ENCODE results near the gene ZNF507.

ZNF507 gene

GRCh38 chr19:32339988-32340874, 5.2 kb upstream of the ZNF507 start:
- DNase-seq (ENCODE audit: low read depth in 2 of 2), result no peak

DNA sequence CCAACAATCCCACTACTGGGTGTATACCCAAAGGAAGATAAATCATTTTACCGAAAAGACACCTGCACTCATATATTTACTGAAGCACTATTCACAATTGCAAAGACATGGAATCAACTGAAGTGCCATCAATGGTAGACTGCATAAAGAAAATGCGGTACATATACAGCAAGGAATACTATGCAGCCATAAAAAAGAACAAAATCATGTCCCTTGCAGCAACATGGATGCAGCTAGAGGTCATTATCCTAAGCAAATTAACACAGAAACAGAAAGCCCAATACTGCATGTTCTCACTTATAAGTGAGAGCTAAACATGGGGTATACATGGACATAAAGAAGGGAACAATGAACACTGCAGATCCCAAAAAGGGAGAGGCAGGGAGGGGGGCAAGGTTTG, 2.7 kb upstream of the ZNF507 start:
- no peak for DNase-seq (ENCODE audit: low read depth in 2 of 2)

DNA sequence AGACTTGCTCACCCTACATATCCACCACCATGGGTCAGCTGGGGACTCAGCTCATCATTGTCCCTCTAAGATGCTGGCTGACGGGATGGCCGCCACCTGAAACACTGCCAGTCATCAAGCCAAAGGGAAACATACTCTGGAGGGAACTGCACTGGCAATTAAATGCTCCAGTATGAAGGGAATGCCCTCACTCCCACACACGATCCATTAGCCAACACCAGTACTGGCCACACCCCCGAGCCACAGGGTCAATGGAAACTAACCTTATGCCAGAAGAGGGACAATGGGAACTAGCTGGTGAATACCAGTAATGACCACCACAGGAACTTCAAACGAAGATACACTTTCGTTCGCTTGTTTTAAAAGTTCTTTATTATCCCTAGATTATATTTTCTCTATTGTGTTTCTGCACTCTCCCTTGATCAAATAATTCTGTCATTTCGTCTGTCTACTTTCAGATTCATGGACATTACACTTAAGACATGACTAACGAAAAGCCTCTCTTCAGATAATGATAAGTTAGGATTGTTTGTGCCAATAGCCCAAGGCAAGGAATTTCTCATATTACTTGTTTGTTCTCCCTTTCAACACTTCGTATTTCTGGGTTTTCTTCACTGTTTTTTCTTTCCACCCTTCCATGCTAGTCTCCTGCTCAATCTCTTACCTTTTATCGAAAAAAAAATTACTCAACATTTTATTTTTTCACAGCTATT, 1.7 kb upstream of the ZNF507 start:
- DNase-seq (ENCODE audit: low read depth in 2 of 2), result no peak

GRCh38 chr19:32346901-32347300, 1.5 kb downstream of the ZNF507 start:
- no peak for DNase-seq (ENCODE audit: low read depth in 2 of 2)

GRCh38 chr19:32347573-32347972, 2.2 kb downstream of the ZNF507 start:
- DNase-seq (ENCODE audit: low read depth in 2 of 2), result no peak

- DNase-seq (ENCODE audit: low read depth in 2 of 2), result no peak
Measured at GRCh38 chr19:32349051-32349450, 3.6 kb downstream of the ZNF507 start.

DNA sequence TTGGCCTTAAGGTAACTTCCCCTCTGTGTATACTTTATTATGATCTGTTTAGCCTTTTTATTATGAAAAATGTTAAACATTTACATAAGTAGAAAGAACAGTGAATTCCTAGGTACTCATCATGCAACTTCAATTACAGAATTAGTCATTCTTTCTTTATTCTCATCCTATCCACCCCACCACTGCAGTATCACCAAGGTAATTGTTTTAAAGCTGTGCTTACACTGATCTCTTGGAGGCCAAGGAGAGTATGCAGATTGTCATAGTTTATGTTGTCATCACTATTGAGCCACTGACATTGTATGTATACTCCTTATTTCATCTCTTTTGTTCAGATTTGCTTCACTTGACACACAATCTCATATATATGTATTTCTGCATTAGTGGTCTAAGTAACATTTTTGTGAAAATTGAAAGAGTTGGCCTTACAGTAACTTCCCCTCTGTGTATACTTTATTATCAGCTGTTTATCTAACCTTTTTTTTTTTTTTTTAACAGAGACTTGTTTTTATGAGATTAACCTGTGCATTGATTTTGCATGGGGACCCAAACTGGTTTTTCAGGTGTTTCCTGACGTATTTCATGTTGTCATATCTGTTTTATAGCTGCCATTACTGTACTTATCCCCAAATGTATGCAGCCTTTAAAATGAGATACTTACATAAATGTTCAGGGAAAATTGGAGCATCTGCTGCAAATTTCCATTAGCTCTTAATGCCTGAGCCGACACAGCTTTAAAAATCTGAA, 4.5 kb downstream of the ZNF507 start:
- DNase-seq (ENCODE audit: low read depth in 2 of 2), result no peak

DNA sequence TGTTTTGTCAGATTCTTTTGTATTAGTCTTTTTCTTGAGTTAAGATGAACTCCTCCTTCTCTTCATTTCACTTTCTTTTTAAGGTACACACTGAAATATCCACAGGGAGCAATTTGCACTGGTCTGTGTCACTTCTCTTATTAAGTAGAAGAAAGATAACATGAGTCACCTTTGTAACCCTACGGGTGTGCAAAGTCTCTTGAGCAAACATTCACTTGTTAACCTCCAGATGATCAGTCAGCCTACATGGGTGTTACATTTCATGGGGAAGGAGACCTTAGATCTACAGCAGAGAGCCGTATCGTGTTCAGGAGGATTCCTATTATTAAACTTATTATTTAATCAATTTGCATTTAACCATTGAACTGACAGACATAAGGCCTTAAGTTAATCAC, 5.1 kb downstream of the ZNF507 start:
- DNase-seq (ENCODE audit: low read depth in 2 of 2), result no peak

GRCh38 chr19:32350987-32351348, 5.6 kb downstream of the ZNF507 start:
- no peak for DNase-seq (ENCODE audit: low read depth in 2 of 2)

- no peak for DNase-seq (ENCODE audit: low read depth in 2 of 2)
Measured at GRCh38 chr19:32352241-32352630, 6.8 kb downstream of the ZNF507 start.

- no peak for DNase-seq (ENCODE audit: low read depth in 2 of 2)
Measured at GRCh38 chr19:32354345-32354744, 8.9 kb downstream of the ZNF507 start.

DNA sequence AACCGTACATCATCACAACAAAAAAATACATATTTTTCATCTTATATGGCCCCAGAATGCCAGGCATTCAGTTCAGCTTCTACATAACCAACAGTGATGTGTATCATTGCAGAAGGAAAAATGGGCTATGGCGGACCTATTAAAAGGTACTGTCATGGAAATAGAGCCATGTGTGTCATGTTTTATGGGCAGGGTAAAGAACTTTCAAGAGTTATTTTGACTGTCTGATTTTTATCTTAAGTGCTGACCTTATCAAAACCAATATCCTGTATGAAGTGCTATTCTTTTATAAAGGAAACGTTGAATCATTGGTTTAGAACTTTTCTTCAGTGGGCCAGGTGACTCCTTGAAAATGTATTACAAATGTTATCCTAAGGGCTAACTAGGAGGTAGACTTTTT, 9.9 kb downstream of the ZNF507 start:
- no peak for DNase-seq (ENCODE audit: low read depth in 2 of 2)

DNA sequence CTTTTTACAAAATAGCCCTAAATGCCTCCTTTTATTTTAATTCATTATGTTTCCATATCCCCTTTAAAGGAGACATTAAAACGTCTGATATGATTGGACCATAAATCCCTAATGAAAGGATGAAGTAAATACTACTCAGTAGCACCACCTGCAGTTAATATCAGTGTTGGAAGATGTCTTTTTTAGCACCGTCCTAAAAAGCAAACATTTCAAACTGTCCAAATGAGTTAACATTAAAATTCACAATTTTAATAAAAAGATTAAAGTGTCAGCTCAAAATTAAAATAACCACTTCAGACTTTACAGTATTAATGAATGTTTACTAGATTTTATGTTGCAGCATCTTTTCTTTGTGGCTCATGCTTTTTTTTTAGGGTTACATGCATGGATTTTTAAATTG, 12.3 kb downstream of the ZNF507 start:
- DNase-seq (ENCODE audit: low read depth in 2 of 2), result no peak

DNA sequence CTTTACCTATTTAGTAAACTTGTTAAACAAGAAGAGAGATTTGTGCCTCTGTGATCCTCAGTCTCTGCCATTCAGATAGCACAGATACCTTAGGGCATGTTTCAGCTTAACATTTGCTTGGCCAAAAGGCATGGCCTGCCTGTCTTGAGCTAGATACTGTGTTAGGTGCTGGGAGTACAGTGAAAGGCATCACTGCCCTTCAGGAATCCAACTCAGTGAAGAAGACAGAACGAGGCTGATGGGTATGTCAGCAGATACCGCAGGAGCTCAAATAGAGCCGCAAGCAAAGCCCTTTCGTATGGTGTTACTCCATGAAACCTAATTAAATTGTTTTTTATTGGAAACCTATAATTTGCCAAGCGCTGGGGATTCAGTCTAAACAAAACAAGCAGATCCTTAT, 12.9 kb downstream of the ZNF507 start:
- DNase-seq (ENCODE audit: low read depth in 2 of 2), result no peak

- DNase-seq (ENCODE audit: low read depth in 2 of 2), result no peak
Measured at GRCh38 chr19:32359581-32359980, 14.2 kb downstream of the ZNF507 start.

DNA sequence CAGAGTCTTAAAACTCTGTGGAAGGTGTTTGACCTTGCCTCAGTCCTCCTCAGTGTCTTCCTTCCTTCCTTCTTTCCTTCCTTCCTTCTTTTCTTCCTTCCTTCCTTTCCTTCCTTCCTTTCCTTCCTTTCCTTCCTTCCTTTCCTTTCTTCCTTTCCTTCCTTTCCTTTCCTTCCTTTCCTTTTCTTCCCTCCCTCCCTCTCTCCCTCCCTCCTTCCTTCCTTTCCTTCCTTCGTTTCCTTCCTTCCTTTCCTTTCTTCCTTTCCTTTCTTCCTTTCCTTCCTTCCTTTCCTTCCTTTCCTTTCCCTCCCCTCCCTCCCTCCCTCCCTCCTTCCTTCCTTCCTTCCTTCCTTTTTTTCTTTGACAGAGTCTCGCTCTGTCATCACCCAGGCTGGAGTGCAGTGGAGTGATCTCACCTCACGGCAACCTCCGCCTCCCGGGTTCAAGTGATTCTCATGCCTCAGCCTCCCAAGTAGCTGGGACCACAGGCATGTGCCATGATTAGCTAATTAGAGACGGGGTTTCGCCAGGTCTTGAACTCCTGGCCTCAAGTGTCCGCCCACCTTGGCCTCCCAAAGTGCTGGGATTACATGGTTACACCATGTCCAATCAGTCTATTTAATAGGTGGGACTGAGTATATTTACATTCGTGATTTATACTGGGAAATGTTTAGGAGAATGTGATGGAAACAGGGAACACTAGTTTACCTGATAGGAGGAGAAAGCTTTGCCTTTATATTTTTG, 16.3 kb downstream of the ZNF507 start:
- no peak for DNase-seq (ENCODE audit: low read depth in 2 of 2)

- no peak for DNase-seq (ENCODE audit: low read depth in 2 of 2)
Measured at GRCh38 chr19:32362318-32362691, 16.9 kb downstream of the ZNF507 start.

DNA sequence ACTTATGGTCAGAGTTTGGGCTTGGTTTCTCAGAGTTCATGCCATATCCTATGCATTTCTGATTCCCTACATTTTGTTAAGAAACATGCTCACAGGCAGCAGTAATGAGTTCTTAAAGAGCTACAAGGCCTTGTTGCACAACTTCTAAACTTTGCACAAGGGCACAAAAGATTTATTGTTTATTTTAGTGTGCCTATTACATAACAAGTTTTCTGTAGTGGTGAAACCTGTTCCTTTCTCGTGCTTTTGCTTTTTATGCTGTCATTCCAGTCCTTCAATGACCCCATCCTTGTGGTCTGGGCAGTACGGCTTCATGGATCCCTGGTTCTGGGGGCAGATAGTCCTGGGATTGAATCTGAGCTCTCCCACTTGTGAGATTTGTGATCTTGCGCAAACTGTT, 17.8 kb downstream of the ZNF507 start:
- DNase-seq (ENCODE audit: low read depth in 2 of 2), result no peak

DNA sequence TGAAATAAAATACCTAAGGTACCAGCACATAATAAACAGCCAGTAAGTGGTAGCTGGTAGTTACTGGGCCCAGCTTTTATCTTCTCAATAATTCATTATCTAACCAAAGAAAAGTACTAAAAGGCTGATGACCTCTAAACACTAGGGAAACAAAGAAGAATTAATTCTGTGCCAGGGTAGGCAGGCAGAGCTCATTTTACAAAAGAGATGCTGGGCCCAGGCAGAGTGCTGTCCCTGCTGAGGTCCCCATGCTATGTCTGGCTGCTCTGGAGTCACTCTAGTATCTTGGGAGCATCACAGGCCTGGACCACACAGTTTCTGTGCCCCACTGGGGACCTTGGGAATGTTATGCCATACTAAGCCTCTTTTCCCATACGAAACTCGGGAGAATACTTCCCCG, 18.2 kb downstream of the ZNF507 start:
- DNase-seq (ENCODE audit: low read depth in 2 of 2), result no peak

- DNase-seq (ENCODE audit: low read depth in 2 of 2), result no peak
Measured at GRCh38 chr19:32364040-32364439, 18.6 kb downstream of the ZNF507 start.

DNA sequence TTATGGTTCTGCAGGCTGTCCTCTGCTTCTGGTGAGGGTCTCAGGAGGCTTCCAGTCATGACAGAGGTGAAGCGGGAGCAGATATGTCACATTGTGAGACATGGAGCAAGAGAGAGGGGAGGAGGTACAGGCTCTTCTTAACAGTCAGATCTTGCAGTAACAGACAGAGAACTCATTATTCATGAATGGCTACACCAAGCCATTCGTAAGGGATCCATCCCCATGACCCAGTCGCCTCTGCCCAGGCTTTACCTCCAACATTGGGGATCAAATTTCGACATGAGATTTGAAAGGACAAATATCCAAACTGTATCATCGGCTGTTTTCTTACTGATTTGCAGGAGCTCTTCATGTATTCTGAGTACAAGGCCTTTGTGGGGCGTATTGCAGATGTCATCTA, 21.7 kb downstream of the ZNF507 start:
- no peak for DNase-seq (ENCODE audit: low read depth in 2 of 2)

GRCh38 chr19:32367948-32368536, 22.6 kb downstream of the ZNF507 start:
- no peak for DNase-seq (ENCODE audit: low read depth in 2 of 2)
